ENCODE measurements around the gene ZC3H18. TPM values are rescaled to one million over a fixed set of nuclear protein-coding genes. Genes with fewer than 3 reads are reported as not detected.

Gene ZC3H18
- total RNA-seq, 1 experiment from 2014 or later: 11.8 TPM

DNA sequence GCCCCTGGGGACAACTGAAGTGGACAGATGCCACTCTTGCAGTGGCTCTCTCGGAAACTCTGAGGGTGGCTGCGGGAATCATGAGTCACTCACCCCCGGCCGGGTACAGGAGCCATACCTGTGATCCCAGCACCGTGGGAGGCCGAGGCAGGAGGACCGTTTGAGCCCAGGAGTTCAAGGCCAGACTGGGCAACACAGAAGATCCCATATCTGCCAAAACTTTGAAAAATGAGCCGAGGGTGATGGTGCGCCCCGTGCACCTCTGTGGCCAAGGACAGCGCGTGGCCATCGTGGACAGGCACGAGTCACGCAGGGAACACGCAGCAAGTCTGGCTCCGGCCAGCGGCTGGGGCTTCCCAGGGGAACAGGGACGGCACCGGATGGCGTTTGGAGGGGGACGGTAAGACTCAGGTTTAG is 41.3 kb upstream of the ZC3H18 start:
- H3K27ac ChIP-seq (ENCODE audit: low read length): no peak overlapping the region
- BruUV-seq (replicated peaks): no TSS peak
- H3K9ac ChIP-seq (ENCODE audit: low read length): no peak overlapping the region
- no peaks in the 10 kb centered on the region for H3K9me3 ChIP-seq (ENCODE audit: low read length)
- DNase-seq (no peak), ATAC-seq (no peak)
- ChIA-PET POLR2A (ENCODE audit: unreplicated experiment) (no interaction called here), CTCF (no interaction called here)
- H3K9me2 ChIP-seq (replicated peaks; ENCODE audit: low read length): no peaks in the 10 kb centered on the region
- H3K36me3 ChIP-seq (ENCODE audit: low read depth, low read length): no peaks in the 10 kb centered on the region
- TF ChIP-seq, protein P1, sequence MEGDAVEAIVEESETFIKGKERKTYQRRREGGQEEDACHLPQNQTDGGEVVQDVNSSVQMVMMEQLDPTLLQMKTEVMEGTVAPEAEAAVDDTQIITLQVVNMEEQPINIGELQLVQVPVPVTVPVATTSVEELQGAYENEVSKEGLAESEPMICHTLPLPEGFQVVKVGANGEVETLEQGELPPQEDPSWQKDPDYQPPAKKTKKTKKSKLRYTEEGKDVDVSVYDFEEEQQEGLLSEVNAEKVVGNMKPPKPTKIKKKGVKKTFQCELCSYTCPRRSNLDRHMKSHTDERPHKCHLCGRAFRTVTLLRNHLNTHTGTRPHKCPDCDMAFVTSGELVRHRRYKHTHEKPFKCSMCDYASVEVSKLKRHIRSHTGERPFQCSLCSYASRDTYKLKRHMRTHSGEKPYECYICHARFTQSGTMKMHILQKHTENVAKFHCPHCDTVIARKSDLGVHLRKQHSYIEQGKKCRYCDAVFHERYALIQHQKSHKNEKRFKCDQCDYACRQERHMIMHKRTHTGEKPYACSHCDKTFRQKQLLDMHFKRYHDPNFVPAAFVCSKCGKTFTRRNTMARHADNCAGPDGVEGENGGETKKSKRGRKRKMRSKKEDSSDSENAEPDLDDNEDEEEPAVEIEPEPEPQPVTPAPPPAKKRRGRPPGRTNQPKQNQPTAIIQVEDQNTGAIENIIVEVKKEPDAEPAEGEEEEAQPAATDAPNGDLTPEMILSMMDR (conservative IDR thresholded peaks at IDR 0.05; ENCODE audit: low read depth, low read length): no peak
- TF ChIP-seq EZH2phosphoT487 (IDR thresholded peaks at IDR 0.05; ENCODE audit: borderline replicate concordance, low read length) (no peak), EZH2 (IDR thresholded peaks at IDR 0.05; ENCODE audit: low read length, unreplicated experiment) (no peak)
- H2AFZ ChIP-seq (ENCODE audit: low read length): no peak overlapping the region
- no peaks in the 10 kb centered on the region for H4K20me1 ChIP-seq (ENCODE audit: low read length)
- H3K4me3 ChIP-seq (ENCODE audit: low read length): no peak overlapping the region
- H3K4me1 ChIP-seq (ENCODE audit: insufficient read depth, low read length): no peaks in the 10 kb centered on the region
- peaks cover 4% of the 10 kb centered on the region; the same call in 1 of the 2 replicates for H3K79me2 ChIP-seq (ENCODE audit: low read length)
- no peak overlapping the region for H3K4me2 ChIP-seq (ENCODE audit: low read length)
- no peaks in the 10 kb centered on the region for H3F3A ChIP-seq (ENCODE audit: low read length, unreplicated experiment)
- intact Hi-C loops (cut with micrococcal nuclease): loop anchor here (10.0 kb wide), 1 partner anchor 84 kb away; no protein-coding TSS in a partner anchor
- no peaks in the 10 kb centered on the region for H3K27me3 ChIP-seq (ENCODE audit: low read length)

DNA sequence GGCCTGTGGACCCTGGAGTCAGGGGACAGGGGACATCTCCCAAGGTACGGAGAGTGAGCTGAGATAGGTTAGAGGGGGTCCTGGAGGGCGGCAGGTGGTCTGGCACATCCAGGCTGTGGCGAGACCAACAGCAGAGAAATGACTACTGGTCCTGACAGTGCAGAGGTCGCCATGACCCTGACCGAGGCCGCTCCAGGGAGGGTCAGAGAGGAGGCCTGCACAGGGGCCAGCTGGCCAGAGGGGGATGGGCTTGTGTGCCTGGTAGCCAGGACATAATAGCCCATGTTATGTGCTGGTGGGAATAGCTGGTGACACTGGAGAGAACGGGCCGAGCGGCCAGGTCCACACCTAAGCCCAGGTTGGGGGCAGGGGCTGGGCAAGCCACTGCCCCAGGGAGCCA is 40.6 kb upstream of the ZC3H18 start:
- Histone ChIP-seq H3K4me2 (ENCODE audit: low read length) (no peak overlapping the region), H4K20me1 (ENCODE audit: low read length) (no peaks in the 10 kb centered on the region), H3K36me3 (ENCODE audit: low read depth, low read length) (no peaks in the 10 kb centered on the region), H3K4me3 (ENCODE audit: low read length) (no peak overlapping the region), H3K27ac (ENCODE audit: low read length) (no peak overlapping the region), H3K9me2 (replicated peaks; ENCODE audit: low read length) (no peaks in the 10 kb centered on the region), H3K9me3 (ENCODE audit: low read length) (no peaks in the 10 kb centered on the region), H2AFZ (ENCODE audit: low read length) (no peak overlapping the region), H3K9ac (ENCODE audit: low read length) (no peak overlapping the region), H3F3A (ENCODE audit: low read length, unreplicated experiment) (no peaks in the 10 kb centered on the region), H3K27me3 (ENCODE audit: low read length) (no peaks in the 10 kb centered on the region), H3K4me1 (ENCODE audit: insufficient read depth, low read length) (no peaks in the 10 kb centered on the region), H3K79me2 (ENCODE audit: low read length) (peaks cover 4% of the 10 kb centered on the region; the same call in 1 of the 2 replicates)
- TF ChIP-seq, protein P1 (conservative IDR thresholded peaks at IDR 0.05; ENCODE audit: low read depth, low read length): no peak
- TF ChIP-seq EZH2 (IDR thresholded peaks at IDR 0.05; ENCODE audit: low read length, unreplicated experiment): no peak
- intact Hi-C loops (cut with micrococcal nuclease): loop anchor here (10.0 kb wide), 1 partner anchor 85 kb away; no protein-coding TSS in a partner anchor
- DNase-seq (no peak), ATAC-seq (no peak)
- BruUV-seq (replicated peaks): no TSS peak
- POLR2A ChIA-PET (ENCODE audit: unreplicated experiment): no interaction called here
- CTCF ChIA-PET: no interaction called here

DNA sequence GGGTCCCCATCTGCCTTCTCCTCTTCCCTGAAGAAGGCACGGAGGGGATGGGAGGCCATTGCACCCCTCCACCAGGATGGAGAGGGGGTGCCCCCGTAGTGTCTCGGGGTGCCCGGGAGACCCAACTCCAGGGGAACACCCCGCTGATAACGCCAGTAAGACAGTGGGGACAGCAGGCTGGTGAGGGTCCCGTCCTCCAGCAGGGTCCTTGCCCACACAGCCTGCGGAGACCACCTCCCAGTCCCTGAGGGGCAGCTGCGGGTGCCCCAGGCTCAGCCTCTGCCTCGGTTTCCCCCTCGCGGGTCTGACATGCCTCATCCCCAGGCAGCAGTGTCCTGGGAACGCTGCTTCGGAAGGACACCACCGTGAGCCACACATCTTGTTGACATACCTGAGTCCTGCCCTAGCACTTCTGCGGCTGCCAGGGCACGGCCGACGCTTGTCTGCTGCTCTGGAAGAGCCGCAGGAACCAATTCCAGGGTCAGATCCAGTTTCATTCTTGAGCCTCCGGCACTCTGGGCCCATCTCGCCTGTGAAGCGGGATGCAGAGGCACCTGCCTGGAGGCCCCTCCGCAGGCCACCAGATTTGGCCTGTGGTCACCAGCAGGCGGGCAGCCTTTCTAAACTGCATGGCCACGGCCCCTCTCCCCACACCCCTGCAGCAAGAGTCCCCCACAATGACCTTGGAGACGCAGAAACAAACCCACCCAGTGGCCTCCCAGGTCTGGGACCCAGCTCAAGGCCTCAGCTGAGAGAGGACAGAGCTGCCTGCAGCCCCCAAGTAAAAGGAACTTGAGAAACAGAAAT is 39.9 kb upstream of the ZC3H18 start:
- no peak overlapping the region for H3K9ac ChIP-seq (ENCODE audit: low read length)
- ChIA-PET POLR2A (ENCODE audit: unreplicated experiment) (no interaction called here), CTCF (no interaction called here)

More for the DNA sequence above, 39.9 kb upstream of the ZC3H18 start:
- Histone ChIP-seq H3K79me2 (ENCODE audit: low read length) (peaks cover 9% of the 10 kb centered on the region), H3K27me3 (ENCODE audit: low read length) (no peaks in the 10 kb centered on the region), H3K4me1 (ENCODE audit: insufficient read depth, low read length) (0 out of 2 replicates have a peak, but pooled peaks cover 5% of the 10 kb centered on the region), H3F3A (ENCODE audit: low read length, unreplicated experiment) (no peaks in the 10 kb centered on the region), H2AFZ (ENCODE audit: low read length) (no peak overlapping the region), H3K4me3 (ENCODE audit: low read length) (no peak overlapping the region), H3K9me2 (replicated peaks; ENCODE audit: low read length) (no peaks in the 10 kb centered on the region), H4K20me1 (ENCODE audit: low read length) (no peaks in the 10 kb centered on the region), H3K9me3 (ENCODE audit: low read length) (no peaks in the 10 kb centered on the region), H3K27ac (ENCODE audit: low read length) (no peak overlapping the region), H3K4me2 (ENCODE audit: low read length) (no peak overlapping the region), H3K36me3 (ENCODE audit: low read depth, low read length) (no peaks in the 10 kb centered on the region)
- TF ChIP-seq EZH2phosphoT487 (IDR thresholded peaks at IDR 0.05; ENCODE audit: borderline replicate concordance, low read length) (no peak), EZH2 (IDR thresholded peaks at IDR 0.05; ENCODE audit: low read length, unreplicated experiment) (no peak)
- TF ChIP-seq, protein P1 (conservative IDR thresholded peaks at IDR 0.05; ENCODE audit: low read depth, low read length): no peak
- no TSS peak for BruUV-seq (replicated peaks)
- DNase-seq (no peak), ATAC-seq (no peak)
- intact Hi-C loops (cut with micrococcal nuclease): no loop called here
